NCI-H748 (cell line): ENCODE data around the gene MAPK11.
A peak's percentile ranks its signal among the peaks of the same experiment; 100 is the strongest.
"Not testable (repeated sequence)": the region's sequence is repeated elsewhere in the genome, so short reads cannot be mapped to it uniquely, and the experiment has no call there.

ENCODE experiments used
- DNase-seq: peaks from one replicate; lab custom pipeline; 2025; ENCODE audit not compliant: unreplicated experiment; lab: John Stamatoyannopoulos, UW

MAPK11 gene

GRCh38 chr22:50278956-50279619 lies 8.9 kb upstream of the MAPK11 start:
- no peak for DNase-seq

GRCh38 chr22:50278461-50278860 lies 8.3 kb upstream of the MAPK11 start:
- no peak for DNase-seq

- DNase-seq, result no peak
Measured at GRCh38 chr22:50277761-50278160, 7.6 kb upstream of the MAPK11 start.

- DNase-seq, result peak; percentile 23
Measured at GRCh38 chr22:50276143-50276542, 6.0 kb upstream of the MAPK11 start.

- DNase-seq, result no peak
Measured at GRCh38 chr22:50275181-50276055, 5.2 kb upstream of the MAPK11 start.

GRCh38 chr22:50274771-50275170 lies 4.6 kb upstream of the MAPK11 start:
- no peak for DNase-seq

GRCh38 chr22:50274311-50274710 lies 4.1 kb upstream of the MAPK11 start:
- peak; percentile 59 for DNase-seq

GRCh38 chr22:50273781-50274180 lies 3.6 kb upstream of the MAPK11 start:
- not testable (repeated sequence) for DNase-seq

GRCh38 chr22:50273352-50273751 lies 3.2 kb upstream of the MAPK11 start:
- not testable (repeated sequence) for DNase-seq

GRCh38 chr22:50272044-50272802 lies 2.0 kb upstream of the MAPK11 start:
- peak; percentile 43 for DNase-seq

GRCh38 chr22:50271519-50271970 lies 1.4 kb upstream of the MAPK11 start:
- DNase-seq, result peak; percentile 89

- DNase-seq, result peak; percentile 66
Measured at GRCh38 chr22:50270666-50271394, 650 bp upstream of the MAPK11 start.

GRCh38 chr22:50269573-50269969 lies 609 bp downstream of the MAPK11 start:
- no peak for DNase-seq

GRCh38 chr22:50268655-50269113 lies 1.5 kb downstream of the MAPK11 start:
- DNase-seq, result peak; percentile 25

GRCh38 chr22:50267591-50268390 lies 2.4 kb downstream of the MAPK11 start:
- no peak for DNase-seq

- DNase-seq, result no peak
Measured at GRCh38 chr22:50266994-50267393, 3.2 kb downstream of the MAPK11 start.

- DNase-seq, result no peak
Measured at GRCh38 chr22:50264946-50265669, 5.1 kb downstream of the MAPK11 start.

GRCh38 chr22:50264104-50264745 lies 6.0 kb downstream of the MAPK11 start:
- DNase-seq, result no peak
